Osteoblast (primary cell): Measurements from ENCODE around the gene BABAM1. TPM values are rescaled to one million over a fixed set of nuclear protein-coding genes. Genes with fewer than 3 reads are reported as not detected.

Experiments used
- DNase-seq: peaks from one replicate; pipeline ENCODE4 v3.0.0; 2011; ENCODE audit warnings: low spot score, mixed read lengths; ENCODE audit not compliant: insufficient read length; ENCODE audit errors: missing footprints
- H2AFZ ChIP-seq: 2 replicates; pipeline ENCODE4 v1.6.0; 2011; ENCODE audit warnings: mild to moderate bottlenecking, low read length
- H3K27ac ChIP-seq: 2 replicates; pipeline ENCODE4 v1.5.1; 2011; ENCODE audit warnings: mild to moderate bottlenecking, low read depth, low read length, moderate library complexity
- H3K27me3 ChIP-seq: 2 replicates; pipeline ENCODE4 v1.6.0; 2012; ENCODE audit warnings: mild to moderate bottlenecking, control low read depth, inconsistent platforms, low read length, moderate library complexity; ENCODE audit not compliant: insufficient read depth
- H3K36me3 ChIP-seq: 2 replicates; pipeline ENCODE4 v1.5.1; 2011; ENCODE audit warnings: mild to moderate bottlenecking, low read length, control low read depth, moderate library complexity; ENCODE audit not compliant: insufficient read depth
- H3K4me1 ChIP-seq: 2 replicates; pipeline ENCODE4 v1.5.1; 2011; ENCODE audit warnings: mild to moderate bottlenecking, low read length, control low read depth, moderate library complexity; ENCODE audit not compliant: insufficient read depth
- H3K4me2 ChIP-seq: 2 replicates; pipeline ENCODE4 v1.6.0; 2011; ENCODE audit warnings: mild to moderate bottlenecking, low read length; ENCODE audit not compliant: insufficient read depth
- H3K4me3 ChIP-seq: fragments of 200-600 bp; sonication (generic); 3 replicates; pipeline ENCODE4 v1.5.1; 2012; ENCODE audit warnings: mild to moderate bottlenecking, low read length, inconsistent platforms; ENCODE audit not compliant: insufficient read depth
- H3K79me2 ChIP-seq: 2 replicates; pipeline ENCODE4 v1.6.0; 2012; ENCODE audit warnings: mild to moderate bottlenecking, low read length, control low read depth, inconsistent platforms; ENCODE audit not compliant: insufficient read depth
- H3K9me3 ChIP-seq: 2 replicates; pipeline ENCODE4 v1.5.1; 2011; ENCODE audit warnings: low read depth, low read length, control low read depth
- H4K20me1 ChIP-seq: 2 replicates; pipeline ENCODE4 v1.6.0; 2012; ENCODE audit warnings: mild to moderate bottlenecking, low read length, control low read depth; ENCODE audit not compliant: insufficient read depth
- CTCF ChIP-seq: IDR thresholded peaks from 2 replicates; pipeline ENCODE4 v1.5.1; 2011; ENCODE audit warnings: mild to moderate bottlenecking, low read depth, low read length, moderate library complexity; ENCODE audit errors: extremely low read depth
- total RNA-seq: library from RNA; depleted of rRNA; stranded (reverse); fragments of >200 nt; gene quantifications from 2 replicates; pipeline ENCODE4 v1.2.3, GENCODE V29; 2012

BABAM1 gene
- total RNA-seq, 1 donor: 76.7 TPM

- no peak overlapping the region for H3K27ac ChIP-seq
- peaks cover 28% of the 10 kb centered on the region for H4K20me1 ChIP-seq
- H3K27me3 ChIP-seq: no peaks in the 10 kb centered on the region
- peak; percentile 89 for DNase-seq
- peaks cover 12% of the 10 kb centered on the region for H3K36me3 ChIP-seq
- peaks cover 24% of the 10 kb centered on the region for H3K4me1 ChIP-seq
- peaks cover 46% of the 10 kb centered on the region for H3K79me2 ChIP-seq
- no peak for TF ChIP-seq CTCF
- peak overlapping the region; percentile 24 for H3K4me2 ChIP-seq
- no peak overlapping the region for H3K4me3 ChIP-seq
- no peaks in the 10 kb centered on the region for H3K9me3 ChIP-seq
- H2AFZ ChIP-seq: no peak overlapping the region
These were observed 24.6 kb upstream of the BABAM1 start for GRCh38 chr19:17242431-17243208.

- no peak for TF ChIP-seq CTCF
- Histone ChIP-seq H3K9me3 (no peaks in the 10 kb centered on the region), H3K79me2 (peaks cover 46% of the 10 kb centered on the region), H2AFZ (peak overlapping the region; percentile 70), H3K27me3 (no peaks in the 10 kb centered on the region), H4K20me1 (peaks cover 26% of the 10 kb centered on the region), H3K4me1 (peaks cover 24% of the 10 kb centered on the region), H3K4me3 (peak overlapping the region; percentile 91), H3K4me2 (peak overlapping the region; percentile 92), H3K27ac (peak overlapping the region; percentile 37), H3K36me3 (peaks cover 6% of the 10 kb centered on the region)
- DNase-seq: peak; percentile 84
These were observed 23.9 kb upstream of the BABAM1 start for GRCh38 chr19:17243211-17243829.

- peaks cover 2% of the 10 kb centered on the region for H3K36me3 ChIP-seq
- H2AFZ ChIP-seq: peak overlapping the region; percentile 70
- no peaks in the 10 kb centered on the region for H3K27me3 ChIP-seq
- peaks cover 46% of the 10 kb centered on the region for H3K79me2 ChIP-seq
- H3K4me3 ChIP-seq: peak overlapping the region; percentile 91
- peak overlapping the region; percentile 92 for H3K4me2 ChIP-seq
- peak overlapping the region; percentile 37 for H3K27ac ChIP-seq
- no peaks in the 10 kb centered on the region for H3K9me3 ChIP-seq
- peaks cover 30% of the 10 kb centered on the region for H3K4me1 ChIP-seq
- no peak for TF ChIP-seq CTCF
- DNase-seq: peak; percentile 95
- peaks cover 26% of the 10 kb centered on the region for H4K20me1 ChIP-seq
These were observed 23.2 kb upstream of the BABAM1 start for GRCh38 chr19:17243830-17244617.
